Activated T-helper 17 cell treated with anti-CD3 and anti-CD28 coated beads, Interleukin-2, amount 50 U/mL, for 72 hours (primary cell): Measurements from ENCODE around the gene SLC26A11. TPM values are rescaled to one million over a fixed set of nuclear protein-coding genes. Genes with fewer than 3 reads are reported as not detected.

Source experiments
- ATAC-seq: fragments of 150-1000 bp; cut with Tn5 transposase; replicated peaks from 2 replicates; pipeline ENCODE4 v1.10.0; 2021; ENCODE audit warnings: mild to moderate bottlenecking, moderate library complexity
- H3K27ac Mint-ChIP-seq: one replicate; pipeline ENCODE4 v1.8.0; 2022; ENCODE audit warnings: mixed read lengths
- H3K27me3 Mint-ChIP-seq: one replicate; pipeline ENCODE4 v1.8.0; 2022; ENCODE audit warnings: mixed read lengths
- H3K36me3 Mint-ChIP-seq: one replicate; pipeline ENCODE4 v1.8.0; 2022; ENCODE audit warnings: low read depth, mild to moderate bottlenecking, mixed read lengths
- H3K4me1 Mint-ChIP-seq: one replicate; pipeline ENCODE4 v1.8.0; 2022; ENCODE audit warnings: mixed read lengths
- H3K4me3 Mint-ChIP-seq: one replicate; pipeline ENCODE4 v1.8.0; 2022; ENCODE audit warnings: mild to moderate bottlenecking, mixed read lengths
- H3K9me3 Mint-ChIP-seq: one replicate; pipeline ENCODE4 v1.8.0; 2022; ENCODE audit warnings: mixed read lengths
- total RNA-seq, 2 donors: library from RNA; stranded (reverse); gene quantifications; one replicate each; pipeline ENCODE4 v1.2.3, GENCODE V29; 2022

Gene SLC26A11
- 10 to 100 TPM; 23.5 to 37.3 TPM for total RNA-seq

- H3K27ac Mint-ChIP-seq: peak within 1 kb of the TSS; percentile 96
- peaks cover 48% of the 10 kb centered on the region for H3K36me3 Mint-ChIP-seq
- ATAC-seq: peak; percentile 67
- no peaks in the 10 kb centered on the region for H3K9me3 Mint-ChIP-seq
- H3K4me1 Mint-ChIP-seq: peaks cover 13% of the 10 kb centered on the region
- peak within 1 kb of the TSS; percentile 89 for H3K4me3 Mint-ChIP-seq
- H3K27me3 Mint-ChIP-seq: no peaks in the 10 kb centered on the region
Observed at GRCh38 chr17:80220054-80220735, at the start of gene SLC26A11, which contains the start of gene SGSH. Gene SLC26A11, plus strand, starts transcription at chr17:80220427. Its CDS starts 1,134 bp downstream, at chr17:80221561. Gene SGSH, minus strand, starts transcription at chr17:80220333. Its CDS starts 20 bp downstream, at chr17:80220313.

GRCh38 chr17:80171681-80172080 is 48.5 kb upstream of the SLC26A11 start:
- H3K27ac Mint-ChIP-seq: no peak overlapping the region
- H3K9me3 Mint-ChIP-seq: no peaks in the 10 kb centered on the region
- ATAC-seq: no peak
- H3K27me3 Mint-ChIP-seq: peaks cover 10% of the 10 kb centered on the region
- no peaks in the 10 kb centered on the region for H3K4me1 Mint-ChIP-seq
- no peak overlapping the region for H3K4me3 Mint-ChIP-seq
- no peaks in the 10 kb centered on the region for H3K36me3 Mint-ChIP-seq

DNA sequence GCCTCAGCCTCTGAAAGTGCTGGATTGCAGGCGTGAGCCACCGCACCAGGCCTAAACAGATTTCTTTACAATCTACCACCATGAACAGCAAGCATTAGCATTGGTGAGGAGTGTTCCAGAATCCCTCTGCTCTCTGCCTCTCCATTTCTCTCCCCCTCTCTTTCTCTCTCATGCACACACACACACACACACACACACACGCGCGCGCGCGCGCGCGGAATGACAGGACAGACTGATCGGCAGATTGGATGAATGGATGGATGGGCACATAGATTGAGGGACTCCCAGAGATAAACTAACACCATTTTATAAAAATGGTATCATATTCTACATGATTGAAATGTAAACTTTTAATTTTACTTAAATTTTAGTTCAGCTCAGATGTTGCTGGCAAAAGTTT is 47.1 kb upstream of the SLC26A11 start:
- ATAC-seq: no peak
- H3K36me3 Mint-ChIP-seq: no peaks in the 10 kb centered on the region
- H3K27ac Mint-ChIP-seq: no peak overlapping the region
- H3K4me1 Mint-ChIP-seq: no peaks in the 10 kb centered on the region
- no peak overlapping the region for H3K4me3 Mint-ChIP-seq
- H3K27me3 Mint-ChIP-seq: peaks cover 10% of the 10 kb centered on the region
- no peaks in the 10 kb centered on the region for H3K9me3 Mint-ChIP-seq

DNA sequence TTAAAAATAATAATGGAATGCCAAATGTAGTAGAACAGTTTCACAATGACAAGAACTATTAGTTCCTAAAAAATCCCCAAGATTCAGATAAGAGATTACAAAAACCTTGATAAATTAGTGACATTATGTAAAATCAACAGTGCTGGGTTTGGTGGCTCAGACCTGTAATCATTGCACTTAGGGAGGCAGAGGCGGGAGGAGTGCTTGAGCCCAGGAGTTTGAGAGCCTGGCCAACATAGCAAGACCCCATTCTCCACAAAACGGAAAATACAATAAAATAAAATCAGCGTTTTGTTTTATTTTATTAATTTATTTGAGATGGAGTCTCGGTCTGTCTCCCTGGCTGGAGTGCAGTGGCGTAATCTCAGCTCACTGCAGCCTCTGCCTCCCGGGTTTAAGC is 46.3 kb upstream of the SLC26A11 start:
- Mint-ChIP-seq H3K4me3 (no peak overlapping the region), H3K27me3 (peaks cover 8% of the 10 kb centered on the region), H3K36me3 (no peaks in the 10 kb centered on the region), H3K27ac (no peak overlapping the region), H3K9me3 (no peaks in the 10 kb centered on the region), H3K4me1 (no peaks in the 10 kb centered on the region)
- no peak for ATAC-seq

DNA sequence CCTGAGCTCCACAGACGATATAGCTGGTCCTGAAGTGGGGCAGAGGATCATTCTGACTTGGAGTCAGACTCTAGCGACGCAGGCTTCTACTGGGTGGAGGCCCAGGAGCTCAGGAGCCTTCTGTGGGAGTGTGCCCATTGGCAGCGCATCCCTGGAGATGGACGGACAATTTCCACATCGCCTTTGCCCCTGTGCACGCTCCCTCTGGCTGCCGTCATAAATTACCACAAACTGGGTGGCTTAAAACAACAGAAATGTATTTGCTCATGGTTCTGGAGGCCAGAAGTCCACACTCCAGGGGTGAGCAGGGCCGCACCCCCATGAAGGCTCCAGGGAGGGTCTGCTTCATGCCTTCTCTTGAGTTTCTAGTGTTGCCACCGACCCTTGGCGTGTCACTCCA is 43.5 kb upstream of the SLC26A11 start:
- no peak overlapping the region for H3K27ac Mint-ChIP-seq

DNA sequence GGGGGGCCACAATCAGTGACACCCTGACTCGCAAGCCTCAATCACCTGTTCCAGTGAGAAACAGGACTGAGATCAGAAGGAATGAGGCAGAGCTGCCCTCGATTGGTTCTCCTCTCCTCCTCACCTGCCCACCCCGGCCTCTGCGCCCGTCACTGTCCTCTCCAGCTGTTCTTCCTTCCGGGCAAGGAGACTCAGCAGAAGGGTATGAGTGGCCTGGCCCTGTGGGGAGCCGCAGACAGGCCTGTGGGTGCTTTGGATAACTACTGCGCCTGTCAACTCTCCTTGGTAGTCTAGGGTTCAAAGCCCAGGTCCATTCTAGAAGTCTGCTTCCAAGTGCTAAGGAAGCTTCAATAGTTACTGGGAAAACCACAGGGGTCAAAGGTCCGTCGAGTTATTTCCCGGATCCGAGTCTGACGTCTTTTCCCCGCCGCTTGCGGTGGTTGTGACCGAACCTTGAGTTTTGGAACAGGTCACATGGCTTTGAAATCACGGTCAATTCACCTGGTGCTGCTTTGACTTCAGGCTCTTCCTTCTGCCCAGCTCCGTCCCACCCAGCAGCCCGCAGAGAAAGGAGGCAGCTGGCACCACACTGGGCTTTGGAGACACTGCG is 42.1 kb upstream of the SLC26A11 start:
- H3K4me1 Mint-ChIP-seq: no peaks in the 10 kb centered on the region
- H3K27ac Mint-ChIP-seq: no peak overlapping the region
- no peaks in the 10 kb centered on the region for H3K36me3 Mint-ChIP-seq
- H3K27me3 Mint-ChIP-seq: no peaks in the 10 kb centered on the region
- no peaks in the 10 kb centered on the region for H3K9me3 Mint-ChIP-seq
- ATAC-seq: no peak
- no peak overlapping the region for H3K4me3 Mint-ChIP-seq

More for the DNA sequence above, 43.5 kb upstream of the SLC26A11 start:
- H3K4me3 Mint-ChIP-seq: no peak overlapping the region
- H3K4me1 Mint-ChIP-seq: no peaks in the 10 kb centered on the region
- no peaks in the 10 kb centered on the region for H3K9me3 Mint-ChIP-seq
- ATAC-seq: no peak
- no peaks in the 10 kb centered on the region for H3K36me3 Mint-ChIP-seq
- no peaks in the 10 kb centered on the region for H3K27me3 Mint-ChIP-seq

- Mint-ChIP-seq H3K9me3 (no peaks in the 10 kb centered on the region), H3K4me3 (no peak overlapping the region), H3K27me3 (no peaks in the 10 kb centered on the region), H3K36me3 (no peaks in the 10 kb centered on the region), H3K27ac (no peak overlapping the region), H3K4me1 (no peaks in the 10 kb centered on the region)
- no peak for ATAC-seq
Observed at GRCh38 chr17:80180192-80180591, 40.0 kb upstream of the SLC26A11 start.

GRCh38 chr17:80181431-80181830 is 38.8 kb upstream of the SLC26A11 start:
- H3K4me3 Mint-ChIP-seq: no peak overlapping the region
- no peaks in the 10 kb centered on the region for H3K4me1 Mint-ChIP-seq
- H3K27ac Mint-ChIP-seq: no peak overlapping the region
- ATAC-seq: no peak
- H3K9me3 Mint-ChIP-seq: no peaks in the 10 kb centered on the region
- H3K36me3 Mint-ChIP-seq: no peaks in the 10 kb centered on the region
- H3K27me3 Mint-ChIP-seq: no peaks in the 10 kb centered on the region

DNA sequence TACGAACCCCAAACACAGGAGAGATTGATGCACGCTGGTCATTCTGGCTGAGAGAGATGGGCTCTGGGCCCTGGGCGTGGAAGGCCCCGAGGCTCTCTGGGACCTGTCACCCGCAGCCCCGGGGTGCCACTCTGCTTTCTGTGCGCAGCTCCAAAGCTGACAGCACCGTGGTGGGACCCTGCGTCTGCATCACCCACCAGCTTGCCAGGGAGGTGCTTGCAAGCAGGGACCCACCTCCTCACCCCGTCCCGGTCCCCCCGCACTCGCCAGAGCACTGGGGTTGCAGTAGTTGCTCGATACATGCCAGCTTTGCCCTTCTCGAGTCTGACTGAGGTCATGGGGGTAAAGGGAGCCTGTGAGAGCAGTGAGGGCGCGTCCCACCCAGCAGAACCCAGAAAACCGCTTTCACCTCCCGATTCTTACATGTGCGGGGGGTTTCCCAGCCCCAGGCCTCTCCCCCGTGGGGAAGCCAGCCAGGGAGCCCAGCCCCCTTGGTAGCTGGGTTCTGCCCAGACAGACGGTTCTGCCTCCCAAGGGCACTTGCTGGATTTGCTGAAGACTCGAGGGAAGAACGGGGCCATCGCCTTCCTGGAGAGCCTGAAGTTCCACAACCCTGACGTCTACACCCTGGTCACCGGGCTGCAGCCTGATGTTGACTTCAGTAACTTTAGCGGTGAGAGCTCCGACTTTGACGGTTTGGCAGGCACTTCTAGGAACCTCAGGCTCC is 37.9 kb upstream of the SLC26A11 start:
- no peak for ATAC-seq
- no peaks in the 10 kb centered on the region for H3K4me1 Mint-ChIP-seq
- no peaks in the 10 kb centered on the region for H3K9me3 Mint-ChIP-seq
- no peak overlapping the region for H3K4me3 Mint-ChIP-seq
- no peaks in the 10 kb centered on the region for H3K27me3 Mint-ChIP-seq
- no peaks in the 10 kb centered on the region for H3K36me3 Mint-ChIP-seq
- no peak overlapping the region for H3K27ac Mint-ChIP-seq

DNA sequence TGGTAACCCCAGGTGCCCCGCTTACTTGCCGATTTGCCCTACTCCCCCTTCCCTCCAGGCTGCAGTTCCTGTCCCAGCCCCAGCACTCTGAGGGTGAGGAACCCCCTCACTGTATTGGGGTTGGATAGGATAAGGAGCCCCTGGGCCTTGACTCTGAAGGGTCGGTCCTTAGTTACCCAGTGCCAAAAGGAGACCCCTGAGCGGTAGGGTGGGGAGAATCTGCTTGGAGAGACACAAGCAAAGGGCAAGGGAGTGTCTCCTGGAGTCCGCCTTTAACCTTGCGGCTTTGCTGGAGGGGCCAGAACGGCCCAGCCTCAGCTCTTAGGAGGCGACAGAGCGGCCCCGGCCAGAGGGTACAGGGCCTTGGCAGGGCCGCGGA is 37.4 kb upstream of the SLC26A11 start:
- ATAC-seq: no peak
- no peak overlapping the region for H3K4me3 Mint-ChIP-seq
- H3K36me3 Mint-ChIP-seq: no peaks in the 10 kb centered on the region
- no peaks in the 10 kb centered on the region for H3K27me3 Mint-ChIP-seq
- no peaks in the 10 kb centered on the region for H3K4me1 Mint-ChIP-seq
- no peak overlapping the region for H3K27ac Mint-ChIP-seq
- no peaks in the 10 kb centered on the region for H3K9me3 Mint-ChIP-seq

DNA sequence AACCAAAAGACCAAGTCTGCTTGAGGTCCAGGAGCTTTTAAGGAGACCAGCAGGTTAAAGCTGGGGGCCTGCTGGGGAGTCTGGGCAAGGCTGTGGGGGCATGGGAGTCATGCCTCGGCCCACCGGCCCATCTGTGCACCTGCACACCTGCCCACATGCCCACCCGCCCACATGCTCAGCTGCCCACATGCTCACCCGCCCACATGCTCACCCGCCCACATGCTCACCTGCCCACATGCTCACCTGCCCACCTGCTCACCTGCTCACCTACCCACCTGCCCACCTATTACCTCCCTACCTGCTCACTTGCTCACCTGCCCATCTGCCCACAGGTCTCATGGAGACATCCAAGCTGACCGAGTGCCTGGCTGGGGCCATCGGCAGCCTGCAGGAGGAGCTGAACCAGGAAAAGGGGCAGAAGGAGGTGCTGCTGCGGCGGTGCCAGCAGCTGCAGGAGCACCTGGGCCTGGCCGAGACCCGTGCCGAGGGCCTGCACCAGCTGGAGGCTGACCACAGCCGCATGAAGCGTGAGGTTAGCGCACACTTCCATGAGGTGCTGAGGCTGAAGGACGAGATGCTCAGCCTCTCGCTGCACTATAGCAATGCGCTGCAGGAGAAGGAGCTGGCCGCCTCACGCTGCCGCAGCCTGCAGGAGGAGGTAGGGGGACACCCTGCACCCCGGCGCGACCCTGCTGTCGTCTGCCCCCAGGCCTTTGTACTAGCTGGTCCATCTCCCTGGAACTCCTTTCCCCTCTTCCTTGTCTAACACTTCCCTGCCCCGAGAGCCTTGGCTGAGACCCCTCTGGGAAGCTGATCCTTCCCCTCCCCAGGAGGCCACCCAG is 36.4 kb upstream of the SLC26A11 start:
- Mint-ChIP-seq H3K27me3 (no peaks in the 10 kb centered on the region), H3K4me3 (no peak overlapping the region), H3K4me1 (no peaks in the 10 kb centered on the region), H3K9me3 (no peaks in the 10 kb centered on the region), H3K27ac (no peak overlapping the region), H3K36me3 (no peaks in the 10 kb centered on the region)
- ATAC-seq: no peak

DNA sequence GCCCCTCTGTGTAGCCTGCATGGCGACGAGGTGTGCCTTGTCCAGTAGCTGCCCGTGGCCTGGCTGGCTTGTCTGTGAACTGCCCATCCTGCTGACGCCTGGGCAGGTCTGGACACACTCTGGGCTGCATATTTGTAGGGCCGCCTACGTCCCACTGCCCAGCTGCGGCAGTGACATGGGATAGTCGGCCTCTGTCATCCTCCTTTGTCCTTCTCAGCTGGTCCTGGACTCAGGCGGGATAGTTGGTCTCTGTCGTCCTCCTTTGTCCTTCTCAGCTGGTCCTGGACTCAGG is 35.9 kb upstream of the SLC26A11 start:
- Mint-ChIP-seq H3K36me3 (no peaks in the 10 kb centered on the region), H3K4me1 (no peaks in the 10 kb centered on the region), H3K9me3 (no peaks in the 10 kb centered on the region), H3K27ac (no peak overlapping the region), H3K4me3 (no peak overlapping the region), H3K27me3 (no peaks in the 10 kb centered on the region)
- ATAC-seq: no peak

DNA sequence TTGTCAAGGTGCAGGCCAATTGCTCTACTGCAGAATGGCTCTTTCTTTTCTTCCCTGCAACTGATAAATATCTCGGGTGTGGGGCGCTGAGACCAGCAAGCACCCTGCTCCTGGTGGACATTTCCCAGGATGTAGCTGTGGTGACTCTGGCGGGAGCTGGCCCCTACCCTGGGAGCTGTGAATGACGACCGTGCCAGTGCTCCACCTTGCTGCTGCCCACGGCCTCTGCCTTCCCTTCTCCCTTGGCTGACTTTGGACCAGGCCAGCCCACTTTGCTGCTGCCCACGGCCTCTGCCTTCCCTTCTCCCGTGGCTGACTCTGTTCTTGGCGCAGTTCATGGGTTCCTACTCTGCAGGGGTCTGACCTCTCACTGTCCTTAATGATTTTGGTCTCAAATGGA is 34.3 kb upstream of the SLC26A11 start:
- no peak overlapping the region for H3K4me3 Mint-ChIP-seq
- no peaks in the 10 kb centered on the region for H3K36me3 Mint-ChIP-seq
- no peaks in the 10 kb centered on the region for H3K4me1 Mint-ChIP-seq
- no peaks in the 10 kb centered on the region for H3K9me3 Mint-ChIP-seq
- H3K27me3 Mint-ChIP-seq: no peaks in the 10 kb centered on the region
- no peak overlapping the region for H3K27ac Mint-ChIP-seq
- no peak for ATAC-seq

- ATAC-seq: no peak
Observed at GRCh38 chr17:80187090-80187489, 33.1 kb upstream of the SLC26A11 start.

More at GRCh38 chr17:80187090-80187489, 33.1 kb upstream of the SLC26A11 start:
- Mint-ChIP-seq H3K4me1 (no peaks in the 10 kb centered on the region), H3K36me3 (no peaks in the 10 kb centered on the region), H3K27ac (no peak overlapping the region), H3K4me3 (no peak overlapping the region), H3K9me3 (no peaks in the 10 kb centered on the region), H3K27me3 (peaks cover 3% of the 10 kb centered on the region)
